Type B pancreatic cell (in vitro differentiated cells): ENCODE results near the gene SAMD14. TPM values are rescaled to one million over a fixed set of nuclear protein-coding genes. Genes with fewer than 3 reads are reported as not detected.

Source experiments
- DNase-seq: peaks from one replicate; pipeline ENCODE4 v3.0.0; 2021; ENCODE audit warnings: mixed read lengths; ENCODE audit not compliant: unreplicated experiment; ENCODE audit errors: extremely low spot score
- H3K27ac Mint-ChIP-seq: 2 replicates; pipeline ENCODE4 v1.8.0; 2021; ENCODE audit warnings: mild to moderate bottlenecking, mixed read lengths
- H3K27me3 Mint-ChIP-seq: 2 replicates; pipeline ENCODE4 v1.8.0; 2021; ENCODE audit warnings: mixed read lengths
- H3K36me3 Mint-ChIP-seq: 2 replicates; pipeline ENCODE4 v1.8.0; 2021; ENCODE audit warnings: mixed read lengths
- H3K4me1 Mint-ChIP-seq: one replicate; pipeline ENCODE4 v1.8.0; 2021; ENCODE audit warnings: mixed read lengths; ENCODE audit not compliant: unreplicated experiment
- H3K4me3 Mint-ChIP-seq: 2 replicates; pipeline ENCODE4 v1.8.0; 2021; ENCODE audit warnings: mild to moderate bottlenecking, mixed read lengths
- H3K9me3 Mint-ChIP-seq: 2 replicates; pipeline ENCODE4 v1.8.0; 2021; ENCODE audit warnings: mixed read lengths
- CTCF ChIP-seq: fragments of 200-600 bp; sonication (generic); conservative IDR thresholded peaks from 2 replicates; pipeline ENCODE4 v1.5.0; 2021; ENCODE audit warnings: antibody characterized with exemption, mild to moderate bottlenecking
- total RNA-seq: library from RNA; stranded (reverse); gene quantifications from 2 replicates; pipeline ENCODE4 v1.2.1, GENCODE V29; 2021; ENCODE audit warnings: low replicate concordance

Gene SAMD14
- total RNA-seq, 1 donor from 2014 or later: 14.1 TPM

DNA sequence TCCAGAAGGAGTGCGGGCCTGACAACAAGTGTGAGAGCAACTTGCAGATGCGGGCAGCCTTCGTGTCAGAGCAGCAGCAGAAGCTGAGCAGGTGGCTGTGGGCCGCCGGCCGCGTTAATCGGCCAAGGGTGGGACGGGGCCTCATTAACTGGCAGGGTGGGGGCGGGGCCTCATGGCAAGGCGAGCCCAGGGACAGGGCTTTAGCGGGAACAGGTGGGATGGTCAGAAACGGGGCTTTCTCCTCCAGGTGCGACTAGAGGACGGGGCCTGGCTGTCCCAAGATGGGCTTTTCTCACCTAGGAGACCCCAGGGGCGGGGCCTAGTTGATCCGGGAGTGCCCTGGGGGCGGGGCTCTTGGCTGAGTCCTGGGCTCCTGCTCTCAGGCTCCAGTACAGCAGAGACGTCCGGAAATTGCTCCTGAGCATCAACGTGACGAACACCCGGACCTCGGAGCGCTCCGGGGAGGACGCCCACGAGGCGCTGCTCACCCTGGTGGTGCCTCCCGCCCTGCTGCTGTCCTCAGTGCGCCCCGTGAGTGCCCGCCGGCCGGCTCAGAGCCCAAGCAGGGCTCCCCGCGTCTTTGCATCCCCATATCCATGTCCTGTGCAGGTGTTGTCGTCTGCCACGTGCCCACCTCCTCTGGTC, 53.2 kb downstream of the SAMD14 start:
- Mint-ChIP-seq H3K36me3 (peaks cover 5% of the 10 kb centered on the region), H3K27ac (no peak overlapping the region), H3K9me3 (no peaks in the 10 kb centered on the region), H3K4me1 (peaks cover 4% of the 10 kb centered on the region), H3K4me3 (no peak overlapping the region), H3K27me3 (peaks cover 3% of the 10 kb centered on the region)
- DNase-seq: no peak
- TF ChIP-seq CTCF: no peak

DNA sequence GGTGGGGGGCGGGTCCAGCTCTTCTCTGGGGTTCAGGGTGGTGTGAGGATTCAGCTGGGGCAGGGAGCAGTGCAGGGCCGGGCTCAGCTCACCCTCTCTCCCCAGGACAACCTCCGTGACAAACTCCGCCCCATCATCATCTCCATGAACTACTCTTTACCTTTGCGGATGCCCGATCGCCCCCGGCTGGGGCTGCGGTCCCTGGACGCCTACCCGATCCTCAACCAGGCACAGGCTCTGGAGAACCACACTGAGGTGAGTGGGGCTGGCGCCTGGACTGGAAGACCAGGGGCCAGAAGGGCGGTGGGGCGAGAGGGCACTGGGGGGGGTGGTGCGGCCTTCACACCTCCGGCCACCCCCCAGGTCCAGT, 53.8 kb downstream of the SAMD14 start:
- no peak for TF ChIP-seq CTCF
- no peak for DNase-seq
- Mint-ChIP-seq H3K27me3 (peaks cover 3% of the 10 kb centered on the region), H3K27ac (no peak overlapping the region), H3K9me3 (no peaks in the 10 kb centered on the region), H3K4me3 (no peak overlapping the region), H3K36me3 (peaks cover 5% of the 10 kb centered on the region), H3K4me1 (peaks cover 4% of the 10 kb centered on the region)

- H3K27ac Mint-ChIP-seq: no peak overlapping the region
- H3K4me1 Mint-ChIP-seq: peaks cover 4% of the 10 kb centered on the region
- H3K36me3 Mint-ChIP-seq: peaks cover 5% of the 10 kb centered on the region
- DNase-seq: no peak
- no peak for TF ChIP-seq CTCF
- no peak overlapping the region for H3K4me3 Mint-ChIP-seq
- H3K9me3 Mint-ChIP-seq: no peaks in the 10 kb centered on the region
- H3K27me3 Mint-ChIP-seq: peaks cover 3% of the 10 kb centered on the region
Observed at GRCh38 chr17:50075446-50076032, 54.4 kb downstream of the SAMD14 start.

DNA sequence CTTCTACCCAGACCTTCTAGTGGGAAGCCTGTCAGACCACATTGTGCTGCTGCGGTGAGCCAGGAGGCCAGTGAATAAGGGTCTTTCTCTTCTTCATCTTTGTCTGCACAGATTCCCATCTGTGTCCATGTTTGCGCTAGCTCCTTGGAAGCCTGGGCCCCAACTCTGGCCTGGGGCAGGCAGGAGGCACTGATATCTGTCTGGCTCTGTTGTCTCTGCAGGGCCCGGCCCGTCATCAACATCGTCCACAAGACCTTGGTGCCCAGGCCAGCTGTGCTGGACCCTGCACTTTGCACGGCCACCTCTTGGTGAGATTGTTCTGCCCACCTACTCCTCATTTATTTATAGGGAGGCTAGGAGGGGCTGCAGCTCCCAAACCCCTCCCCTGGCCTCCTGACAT, 55.7 kb downstream of the SAMD14 start:
- Mint-ChIP-seq H3K36me3 (peaks cover 5% of the 10 kb centered on the region), H3K4me3 (no peak overlapping the region)
- DNase-seq: no peak

GRCh38 chr17:50072925-50073324, 57.0 kb downstream of the SAMD14 start:
- Mint-ChIP-seq H3K9me3 (no peaks in the 10 kb centered on the region), H3K4me3 (no peak overlapping the region), H3K4me1 (peaks cover 4% of the 10 kb centered on the region), H3K27me3 (peaks cover 3% of the 10 kb centered on the region), H3K36me3 (peaks cover 5% of the 10 kb centered on the region), H3K27ac (no peak overlapping the region)
- no peak for DNase-seq
- TF ChIP-seq CTCF: no peak

More for the DNA sequence above, 55.7 kb downstream of the SAMD14 start:
- Mint-ChIP-seq H3K9me3 (no peaks in the 10 kb centered on the region), H3K27ac (no peak overlapping the region), H3K4me1 (peaks cover 4% of the 10 kb centered on the region), H3K27me3 (peaks cover 3% of the 10 kb centered on the region)
- no peak for TF ChIP-seq CTCF
